ENCODE data around the gene CHAD.
A peak's percentile ranks its signal among the peaks of the same experiment; 100 is the strongest.
"Not testable (repeated sequence)": the region's sequence is repeated elsewhere in the genome, so short reads cannot be mapped to it uniquely, and the experiment has no call there.

Gene CHAD

DNA sequence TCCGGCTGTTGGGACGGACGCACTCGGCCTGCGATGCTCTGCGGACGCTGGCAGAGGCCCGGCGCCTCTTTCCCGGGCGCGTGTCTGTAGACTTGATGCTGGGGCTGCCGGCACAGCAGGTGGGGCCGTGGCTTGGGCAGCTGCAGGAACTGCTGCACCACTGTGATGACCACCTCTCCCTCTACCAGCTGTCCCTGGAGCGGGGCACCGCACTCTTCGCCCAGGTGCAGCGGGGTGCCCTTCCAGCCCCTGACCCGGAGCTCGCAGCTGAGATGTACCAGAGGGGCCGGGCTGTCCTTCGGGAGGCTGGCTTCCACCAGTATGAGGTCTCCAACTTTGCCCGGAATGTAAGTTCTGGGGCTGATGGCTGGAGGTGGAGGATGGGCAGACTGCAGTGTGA is 13.4 kb upstream of the CHAD start:
- Mint-ChIP-seq H3K27ac (no peak overlapping the region), H3K4me1 (ENCODE audit: low read depth) (peaks cover 30% of the 10 kb centered on the region), H3K27me3 (no peaks in the 10 kb centered on the region), H3K4me3 (no peak overlapping the region), H3K9me3 (no peaks in the 10 kb centered on the region), H3K36me3 (ENCODE audit: low read depth) (peaks cover 17% of the 10 kb centered on the region)

DNA sequence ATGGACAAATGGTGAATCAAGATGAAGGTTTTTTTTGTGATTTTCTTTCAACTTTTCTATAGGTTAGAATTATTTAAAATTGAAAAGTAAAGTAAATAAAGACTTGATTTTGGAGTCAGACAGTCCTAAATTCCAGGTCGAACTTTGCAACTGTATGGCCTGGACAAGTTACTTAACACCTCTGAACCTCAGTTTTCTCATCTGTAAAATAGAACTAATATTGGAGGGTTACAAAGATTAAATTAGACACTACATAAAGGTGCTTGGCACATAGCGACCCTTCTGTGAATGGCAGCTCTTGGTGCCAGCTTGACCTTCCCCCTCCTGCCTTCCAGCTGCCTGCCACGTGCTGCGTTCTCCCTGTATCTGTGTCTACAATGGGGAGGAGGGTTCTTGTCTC is 13.0 kb upstream of the CHAD start:
- Mint-ChIP-seq H3K4me3 (no peak overlapping the region), H3K36me3 (ENCODE audit: low read depth) (peaks cover 17% of the 10 kb centered on the region), H3K9me3 (no peaks in the 10 kb centered on the region), H3K27me3 (no peaks in the 10 kb centered on the region), H3K27ac (no peak overlapping the region), H3K4me1 (ENCODE audit: low read depth) (peaks cover 30% of the 10 kb centered on the region)

DNA sequence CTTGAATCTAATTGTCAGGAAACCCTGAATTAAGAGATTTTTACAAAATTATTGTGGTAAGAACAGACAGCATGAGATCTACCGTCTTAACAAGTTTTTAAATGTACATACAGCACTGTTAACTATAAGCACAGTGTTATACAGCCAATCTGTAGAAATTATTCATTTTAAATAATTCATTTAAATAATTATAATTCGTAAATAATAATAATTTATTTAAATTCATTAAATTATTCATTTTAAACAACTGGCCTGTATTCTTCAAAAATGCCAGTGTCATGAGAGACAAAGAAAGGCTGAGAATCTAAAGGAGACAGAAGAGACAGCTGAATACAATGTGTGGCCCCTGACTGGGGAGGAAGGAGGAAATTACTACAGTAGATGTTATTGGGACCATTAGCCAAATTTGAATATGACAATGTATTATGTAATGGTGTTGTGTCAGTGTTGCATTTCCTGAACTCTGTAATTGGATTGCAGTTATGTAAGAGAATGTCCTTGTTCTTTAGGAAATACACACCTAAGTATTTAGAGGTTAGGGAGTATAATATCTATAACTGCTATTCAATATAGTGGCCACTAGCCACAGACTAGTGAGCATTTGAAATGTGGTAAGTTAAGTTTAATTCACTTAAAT is 12.3 kb upstream of the CHAD start:
- Mint-ChIP-seq H3K4me1 (ENCODE audit: low read depth) (peaks cover 30% of the 10 kb centered on the region), H3K36me3 (ENCODE audit: low read depth) (peaks cover 15% of the 10 kb centered on the region), H3K4me3 (no peak overlapping the region), H3K9me3 (no peaks in the 10 kb centered on the region), H3K27ac (no peak overlapping the region), H3K27me3 (peaks cover 4% of the 10 kb centered on the region)

DNA sequence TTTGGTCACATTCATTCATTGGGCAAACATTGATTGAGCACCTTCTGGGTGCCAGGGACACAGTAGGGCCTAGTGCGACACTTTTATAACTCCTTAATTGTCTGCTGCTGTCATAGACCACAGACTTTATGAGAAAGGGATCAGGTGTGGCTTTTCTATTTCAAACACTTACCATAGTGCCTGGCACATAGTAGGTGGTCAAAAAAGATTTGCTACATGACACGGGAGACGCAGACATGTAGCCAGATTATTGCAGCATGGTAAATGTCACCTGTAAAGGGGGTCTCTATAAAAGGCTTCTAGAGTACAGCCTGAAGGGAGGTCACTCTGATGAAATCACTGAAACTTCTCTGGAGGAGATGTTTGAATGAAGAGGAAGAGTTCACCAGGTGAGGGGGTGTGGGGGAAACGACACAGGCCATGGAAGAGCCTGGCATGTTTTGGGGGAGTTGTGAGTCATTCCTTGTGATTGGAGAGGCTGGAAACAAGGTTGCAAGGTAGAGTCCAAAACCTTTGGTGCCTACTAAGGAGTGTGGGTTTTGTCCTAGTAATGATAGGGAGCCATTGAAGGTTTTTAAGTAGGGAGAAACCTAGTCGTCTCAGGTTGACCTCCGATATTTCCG is 11.6 kb upstream of the CHAD start:
- Mint-ChIP-seq H3K36me3 (ENCODE audit: low read depth) (peaks cover 9% of the 10 kb centered on the region), H3K27ac (peak overlapping the region; percentile 84), H3K9me3 (no peaks in the 10 kb centered on the region), H3K27me3 (peaks cover 4% of the 10 kb centered on the region), H3K4me3 (peak overlapping the region; percentile 91), H3K4me1 (ENCODE audit: low read depth) (peaks cover 30% of the 10 kb centered on the region)

DNA sequence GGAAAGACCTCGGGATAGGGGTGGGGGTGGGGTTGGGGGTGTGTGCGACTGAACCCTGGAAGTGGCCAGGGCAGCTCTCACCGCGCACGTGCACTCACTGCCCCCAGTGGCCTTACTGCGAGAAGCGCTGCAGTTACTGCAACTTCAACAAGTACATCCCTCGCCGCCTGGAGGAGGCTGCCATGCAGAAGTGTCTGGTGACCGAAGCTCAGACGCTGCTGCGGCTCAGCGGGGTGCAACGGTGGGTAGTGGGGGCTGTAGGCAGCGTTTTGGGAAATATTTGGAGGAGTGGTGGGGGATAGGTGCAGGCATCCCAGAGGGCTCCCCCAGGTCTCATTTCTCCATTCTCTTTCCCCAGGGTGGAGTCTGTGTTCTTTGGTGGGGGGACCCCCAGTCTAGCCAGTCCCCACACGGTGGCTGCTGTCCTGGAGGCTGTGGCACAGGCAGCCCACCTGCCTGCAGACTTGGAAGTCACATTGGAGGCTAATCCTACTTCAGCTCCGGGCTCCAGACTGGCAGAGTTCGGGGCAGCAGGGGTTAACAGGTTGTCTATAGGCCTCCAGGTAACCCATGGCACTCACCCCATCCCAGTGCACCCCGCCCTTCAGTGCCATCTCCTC is 11.0 kb upstream of the CHAD start:
- H3K4me1 Mint-ChIP-seq (ENCODE audit: low read depth) = peaks cover 30% of the 10 kb centered on the region
- H3K36me3 Mint-ChIP-seq (ENCODE audit: low read depth) = peaks cover 4% of the 10 kb centered on the region
- peak overlapping the region; percentile 91 for H3K4me3 Mint-ChIP-seq
- H3K27me3 Mint-ChIP-seq = peaks cover 4% of the 10 kb centered on the region
- H3K27ac Mint-ChIP-seq = peak overlapping the region; percentile 84
- no peaks in the 10 kb centered on the region for H3K9me3 Mint-ChIP-seq

DNA sequence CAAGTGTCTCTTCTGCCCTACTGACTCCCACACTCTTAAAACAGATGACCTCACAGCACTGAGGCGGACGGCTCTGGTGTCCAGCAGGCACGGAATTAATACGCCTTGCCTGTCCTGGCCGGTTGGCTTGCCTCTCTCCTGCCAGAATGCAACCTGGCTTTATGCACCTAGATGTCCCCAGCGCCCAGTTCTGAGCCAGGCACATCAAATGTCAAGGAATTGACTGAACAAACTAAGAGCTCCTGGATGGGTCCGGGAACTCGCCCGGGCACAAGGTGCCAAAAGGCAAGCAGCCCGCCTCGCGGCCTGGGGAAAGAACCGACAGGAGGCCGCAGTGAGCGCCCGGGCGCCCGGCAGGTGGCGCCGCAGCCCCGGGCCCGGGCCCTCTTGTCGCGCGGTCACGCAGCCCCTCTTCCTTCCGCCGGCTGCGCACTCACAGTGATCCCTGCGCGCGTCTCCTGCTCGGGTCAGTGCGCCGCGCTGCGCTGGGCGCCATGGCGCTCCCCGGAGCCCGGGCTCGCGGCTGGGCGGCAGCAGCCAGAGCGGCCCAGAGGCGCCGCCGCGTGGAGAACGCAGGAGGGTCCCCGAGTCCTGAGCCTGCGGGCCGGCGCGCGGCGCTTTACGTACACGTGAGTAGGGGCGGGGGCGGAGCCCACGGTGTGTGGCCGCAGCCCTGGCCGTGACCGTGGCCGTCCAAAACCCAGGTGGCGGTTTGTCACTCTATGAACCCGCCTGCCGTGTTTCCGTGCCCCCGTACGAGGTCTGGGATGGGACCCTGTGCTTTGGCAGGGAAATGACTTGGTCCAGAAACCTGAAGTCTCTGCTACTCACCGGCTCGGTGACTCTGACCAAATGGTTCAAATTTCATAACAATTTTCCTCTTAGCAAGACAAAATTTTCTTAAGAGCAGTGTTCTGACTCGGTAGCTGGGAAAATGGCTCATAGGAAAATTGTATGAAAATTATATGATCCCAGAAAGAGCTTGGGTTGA is 10.0 kb upstream of the CHAD start, which contains the start of gene RSAD1:
RSAD1 (plus strand) TSS at position 470 of the 991 bp plus-strand sequence; CDS start at position 495, 25 bp downstream.
- Mint-ChIP-seq H3K4me1 (ENCODE audit: low read depth) (peaks cover 30% of the 10 kb centered on the region), H3K36me3 (ENCODE audit: low read depth) (peaks cover 4% of the 10 kb centered on the region), H3K4me3 (peak within 1 kb of the TSS; percentile 91), H3K27me3 (peaks cover 4% of the 10 kb centered on the region), H3K27ac (peak within 1 kb of the TSS; percentile 95), H3K9me3 (no peaks in the 10 kb centered on the region)

DNA sequence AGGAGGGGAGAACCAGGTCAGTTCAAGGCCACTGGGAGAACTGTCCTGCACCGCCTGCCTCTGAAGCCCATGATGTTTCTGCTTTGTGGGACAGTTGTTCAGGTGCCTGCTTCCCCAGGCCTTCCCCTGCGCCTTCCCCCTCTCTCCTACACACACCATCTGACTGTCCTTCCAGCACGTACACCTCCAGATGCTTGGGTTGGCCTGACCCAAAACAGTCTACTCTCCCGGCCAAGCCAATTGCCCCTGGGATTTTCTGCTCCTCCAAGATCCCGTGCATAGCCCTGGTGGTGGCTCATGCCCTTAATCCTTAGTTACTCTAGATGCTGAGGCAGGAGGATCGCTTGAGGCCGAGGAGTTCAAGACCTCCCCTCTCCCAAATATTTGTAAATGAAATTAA is 9.3 kb upstream of the CHAD start:
- H3K36me3 Mint-ChIP-seq (ENCODE audit: low read depth) = peaks cover 4% of the 10 kb centered on the region
- peaks cover 4% of the 10 kb centered on the region for H3K27me3 Mint-ChIP-seq
- H3K4me1 Mint-ChIP-seq (ENCODE audit: low read depth) = peaks cover 30% of the 10 kb centered on the region

DNA sequence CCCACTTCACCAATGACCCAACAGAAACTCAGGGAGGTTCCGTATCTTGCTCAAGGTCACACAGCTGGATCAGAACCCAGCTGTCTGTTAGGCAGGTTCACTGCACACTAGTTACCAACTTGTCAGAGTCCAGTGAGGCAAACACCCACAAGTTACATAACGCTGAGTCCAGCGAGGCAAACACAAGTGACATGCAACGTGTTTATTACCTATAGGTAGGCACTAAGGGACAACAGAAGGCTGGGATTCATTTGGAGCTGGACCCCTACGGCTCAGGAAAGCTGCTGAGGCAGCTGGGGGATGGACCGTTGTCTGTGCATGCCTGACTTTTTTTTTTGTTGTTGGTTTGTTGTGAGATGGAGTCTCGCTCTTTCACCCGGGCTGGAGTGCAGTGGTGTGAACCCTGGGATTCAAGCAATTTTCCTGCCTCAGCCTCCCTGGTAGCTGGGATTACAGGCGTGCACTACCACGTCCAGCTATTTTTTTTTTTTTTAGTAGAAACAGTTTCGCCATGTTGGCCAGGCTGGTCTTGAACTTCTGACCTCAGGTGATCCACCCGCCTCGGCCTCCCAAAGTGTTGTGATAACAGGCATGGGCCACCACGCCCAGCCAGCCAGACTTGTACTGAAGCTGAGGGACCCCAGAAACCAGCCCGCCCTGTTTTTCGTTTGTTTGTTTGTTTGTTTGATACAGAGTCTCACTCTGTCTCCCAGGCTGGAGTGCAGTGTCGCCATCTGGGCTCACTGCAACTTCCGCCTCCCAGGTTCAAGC is 8.1 kb upstream of the CHAD start:
- H3K4me1 Mint-ChIP-seq (ENCODE audit: low read depth) = peaks cover 23% of the 10 kb centered on the region
- H3K27ac Mint-ChIP-seq = no peak overlapping the region
- H3K9me3 Mint-ChIP-seq = no peaks in the 10 kb centered on the region
- H3K27me3 Mint-ChIP-seq = peaks cover 4% of the 10 kb centered on the region
- peaks cover 4% of the 10 kb centered on the region for H3K36me3 Mint-ChIP-seq (ENCODE audit: low read depth)
- no peak overlapping the region for H3K4me3 Mint-ChIP-seq

More for the DNA sequence above, 9.3 kb upstream of the CHAD start:
- Mint-ChIP-seq H3K4me3 (peak overlapping the region; percentile 91), H3K9me3 (no peaks in the 10 kb centered on the region), H3K27ac (peak overlapping the region; percentile 95)

DNA sequence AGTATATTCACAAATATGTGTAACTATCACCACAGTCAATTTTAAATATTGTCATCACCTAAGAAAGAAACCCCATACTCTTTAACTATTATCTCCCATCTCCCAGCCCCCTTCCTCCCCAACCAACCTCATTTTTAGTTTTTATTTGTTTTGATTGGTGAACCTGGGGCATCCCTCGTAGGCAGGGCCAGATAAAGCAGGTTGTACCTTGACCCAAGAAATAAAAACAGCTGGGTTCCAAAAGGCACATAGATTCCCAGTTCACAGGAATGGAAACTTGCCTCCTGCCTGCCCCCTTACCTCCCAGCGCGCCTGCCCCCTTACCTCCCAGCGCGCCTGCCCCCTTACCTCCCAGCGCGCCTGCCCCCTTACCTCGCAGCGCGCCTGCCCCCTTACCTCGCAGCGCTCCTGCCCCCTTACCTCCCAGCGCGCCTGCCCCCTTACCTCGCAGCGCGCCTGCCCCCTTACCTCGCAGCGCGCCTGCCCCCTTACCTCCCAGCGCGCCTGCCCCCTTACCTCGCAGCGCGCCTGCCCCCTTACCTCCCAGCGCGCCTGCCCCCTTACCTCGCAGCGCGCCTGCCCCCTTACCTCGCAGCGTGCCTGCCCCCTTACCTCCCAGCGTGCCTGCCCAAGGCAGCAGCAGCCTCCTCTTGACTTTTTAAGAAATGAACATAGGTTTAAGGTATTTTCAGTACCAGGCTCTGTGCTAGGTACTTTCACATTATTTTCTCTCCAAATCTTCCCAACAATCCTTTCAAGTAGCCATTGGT is 7.3 kb upstream of the CHAD start:
- not testable (repeated sequence) for H3K4me3 Mint-ChIP-seq

DNA sequence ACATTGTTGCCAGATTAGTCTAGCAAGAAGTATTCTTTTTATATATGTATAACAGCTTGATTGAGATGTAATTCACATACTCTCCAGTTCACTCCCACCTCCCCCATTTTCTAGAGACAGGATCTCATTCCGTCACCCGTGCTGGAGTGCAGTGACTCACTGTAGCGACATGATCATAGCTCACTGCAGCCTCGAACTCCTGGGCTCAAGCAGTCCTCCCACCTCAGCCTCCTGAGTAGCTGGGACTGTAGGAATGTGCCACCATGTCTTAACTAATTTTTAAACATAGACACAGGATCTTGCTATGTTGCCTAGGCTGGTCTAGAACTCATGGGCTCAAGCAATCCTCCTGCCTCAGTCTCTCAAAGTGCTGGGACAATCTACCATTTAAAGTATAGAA is 6.7 kb upstream of the CHAD start:
- Mint-ChIP-seq H3K4me3 (no peak overlapping the region), H3K9me3 (no peaks in the 10 kb centered on the region), H3K36me3 (ENCODE audit: low read depth) (peaks cover 4% of the 10 kb centered on the region), H3K27me3 (peaks cover 4% of the 10 kb centered on the region), H3K27ac (no peak overlapping the region), H3K4me1 (ENCODE audit: low read depth) (peaks cover 19% of the 10 kb centered on the region)

More for the DNA sequence above, 7.3 kb upstream of the CHAD start:
- peaks cover 23% of the 10 kb centered on the region for H3K4me1 Mint-ChIP-seq (ENCODE audit: low read depth)
- H3K27ac Mint-ChIP-seq; H3K36me3 Mint-ChIP-seq (ENCODE audit: low read depth); H3K9me3 Mint-ChIP-seq; H3K27me3 Mint-ChIP-seq: not testable (repeated sequence)

DNA sequence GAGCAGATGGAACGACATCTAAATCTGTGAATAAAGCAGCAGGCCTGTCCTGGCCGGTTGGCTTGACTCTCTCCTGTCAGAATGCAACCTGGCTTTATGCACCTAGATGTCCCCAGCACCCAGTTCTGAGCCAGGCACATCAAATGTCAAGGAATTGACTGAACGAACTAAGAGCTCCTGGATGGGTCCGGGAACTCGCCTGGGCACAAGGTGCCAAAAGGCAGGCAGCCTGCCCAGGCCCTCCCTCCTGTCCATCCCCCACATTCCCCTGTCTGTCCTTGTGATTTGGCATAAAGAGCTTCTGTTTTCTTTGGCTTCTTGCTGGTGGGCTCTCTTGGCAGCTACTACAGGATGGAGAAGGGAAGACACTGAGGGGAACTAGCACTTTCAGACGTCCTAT is 5.8 kb upstream of the CHAD start:
- Mint-ChIP-seq H3K4me1 (ENCODE audit: low read depth) (peaks cover 11% of the 10 kb centered on the region), H3K27me3 (peaks cover 4% of the 10 kb centered on the region), H3K9me3 (no peaks in the 10 kb centered on the region), H3K36me3 (ENCODE audit: low read depth) (no peaks in the 10 kb centered on the region), H3K4me3 (no peak overlapping the region), H3K27ac (no peak overlapping the region)

DNA sequence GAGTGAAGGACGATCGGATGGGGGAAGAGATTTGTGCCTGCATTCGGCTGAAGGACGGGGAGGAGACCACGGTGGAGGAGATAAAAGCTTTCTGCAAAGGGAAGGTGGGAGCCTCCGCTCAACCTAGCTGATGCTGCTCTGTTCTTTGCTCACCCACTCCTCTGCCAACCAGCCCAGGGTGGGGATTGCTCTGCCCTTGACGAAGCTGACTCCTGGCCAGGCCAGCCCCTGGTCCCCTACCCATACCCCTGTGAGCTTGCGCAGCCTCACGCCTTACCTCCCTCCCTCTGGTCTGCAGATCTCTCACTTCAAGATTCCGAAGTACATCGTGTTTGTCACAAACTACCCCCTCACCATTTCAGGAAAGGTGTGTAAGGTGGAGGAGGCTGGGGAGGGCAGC is 5.2 kb upstream of the CHAD start:
- no peaks in the 10 kb centered on the region for H3K9me3 Mint-ChIP-seq
- H3K27ac Mint-ChIP-seq = no peak overlapping the region
- peaks cover 7% of the 10 kb centered on the region for H3K4me1 Mint-ChIP-seq (ENCODE audit: low read depth)
- H3K36me3 Mint-ChIP-seq (ENCODE audit: low read depth) = no peaks in the 10 kb centered on the region
- peaks cover 4% of the 10 kb centered on the region for H3K27me3 Mint-ChIP-seq
- H3K4me3 Mint-ChIP-seq = no peak overlapping the region

DNA sequence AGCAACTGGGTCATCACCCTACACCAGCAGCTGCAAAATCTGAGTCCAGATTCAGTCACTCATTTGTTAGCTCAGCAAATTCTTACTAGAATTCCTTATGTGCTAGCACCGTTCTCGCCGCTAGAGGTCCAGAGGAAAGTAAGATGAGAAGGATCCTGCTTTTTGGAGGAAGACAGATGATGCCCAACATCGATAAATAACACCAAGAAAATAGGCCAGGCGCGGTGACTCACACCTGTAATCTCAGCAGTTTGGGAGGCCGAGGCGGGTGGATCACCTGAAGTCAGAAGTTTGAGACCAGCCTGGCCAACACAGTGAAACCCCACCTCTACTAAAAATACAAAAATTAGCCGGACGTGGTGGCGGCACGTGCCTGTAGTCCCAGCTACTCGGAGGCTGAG is 4.1 kb upstream of the CHAD start:
- peaks cover 13% of the 10 kb centered on the region for H3K27me3 Mint-ChIP-seq
- not testable (repeated sequence) for H3K9me3 Mint-ChIP-seq; H3K4me3 Mint-ChIP-seq; H3K27ac Mint-ChIP-seq; H3K4me1 Mint-ChIP-seq (ENCODE audit: low read depth); H3K36me3 Mint-ChIP-seq (ENCODE audit: low read depth)

All from stimulated activated naive CD8-positive, alpha-beta T cell treated with anti-CD3 and anti-CD28 coated beads, Interleukin-15, Interleukin-2, amounts not matched to agents 100 ng/mL and 50 ng/mL, for 24 hours (primary cell).